ENCODE data around the gene FKBP2.

DNA sequence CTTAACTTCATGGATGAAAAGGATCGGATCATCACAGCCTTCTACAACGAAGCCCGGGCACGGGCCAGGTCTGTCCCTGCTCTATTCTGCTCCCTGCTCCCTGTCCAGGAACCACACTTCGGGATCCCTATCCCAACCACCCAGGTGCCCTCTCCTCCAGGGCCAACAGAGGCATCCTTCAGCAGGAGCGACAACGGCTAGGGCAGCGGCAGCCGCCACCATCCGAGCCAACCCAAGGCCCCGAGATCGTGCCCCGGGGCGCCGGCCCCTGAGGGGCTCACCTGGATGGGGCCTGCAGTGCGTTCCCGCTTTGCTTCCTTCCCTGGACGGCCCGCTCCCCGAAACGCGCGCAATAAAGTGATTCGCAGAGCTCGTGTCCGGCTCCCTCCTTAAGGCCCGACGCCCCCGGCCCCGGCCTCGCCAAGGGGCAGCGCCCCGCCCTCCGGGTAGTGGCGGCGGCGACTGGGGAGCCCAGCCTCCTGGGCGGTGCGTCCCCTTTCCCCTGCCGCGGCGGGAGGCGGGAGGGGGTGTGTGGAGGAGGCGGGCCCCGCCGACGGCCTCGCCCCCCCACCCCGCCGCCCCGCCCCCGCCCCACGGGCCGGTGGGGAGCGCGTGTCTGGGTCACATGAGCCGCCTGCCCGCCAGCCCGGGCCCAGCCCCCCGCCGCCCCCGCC lies 6.8 kb upstream of the FKBP2 start, which contains the start of gene VEGFB:
- TF ChIP-seq, protein P1, sequence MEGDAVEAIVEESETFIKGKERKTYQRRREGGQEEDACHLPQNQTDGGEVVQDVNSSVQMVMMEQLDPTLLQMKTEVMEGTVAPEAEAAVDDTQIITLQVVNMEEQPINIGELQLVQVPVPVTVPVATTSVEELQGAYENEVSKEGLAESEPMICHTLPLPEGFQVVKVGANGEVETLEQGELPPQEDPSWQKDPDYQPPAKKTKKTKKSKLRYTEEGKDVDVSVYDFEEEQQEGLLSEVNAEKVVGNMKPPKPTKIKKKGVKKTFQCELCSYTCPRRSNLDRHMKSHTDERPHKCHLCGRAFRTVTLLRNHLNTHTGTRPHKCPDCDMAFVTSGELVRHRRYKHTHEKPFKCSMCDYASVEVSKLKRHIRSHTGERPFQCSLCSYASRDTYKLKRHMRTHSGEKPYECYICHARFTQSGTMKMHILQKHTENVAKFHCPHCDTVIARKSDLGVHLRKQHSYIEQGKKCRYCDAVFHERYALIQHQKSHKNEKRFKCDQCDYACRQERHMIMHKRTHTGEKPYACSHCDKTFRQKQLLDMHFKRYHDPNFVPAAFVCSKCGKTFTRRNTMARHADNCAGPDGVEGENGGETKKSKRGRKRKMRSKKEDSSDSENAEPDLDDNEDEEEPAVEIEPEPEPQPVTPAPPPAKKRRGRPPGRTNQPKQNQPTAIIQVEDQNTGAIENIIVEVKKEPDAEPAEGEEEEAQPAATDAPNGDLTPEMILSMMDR (conservative IDR thresholded peaks at IDR 0.05): no peak
- no peak for TF ChIP-seq ZFX (IDR thresholded peaks at IDR 0.05)
